ENCODE data around the gene CTNNBIP1. TPM values are rescaled to one million over a fixed set of nuclear protein-coding genes. Genes with fewer than 3 reads are reported as not detected.
A peak's percentile ranks its signal among the peaks of the same experiment; 100 is the strongest.
"Not testable (repeated sequence)": the region's sequence is repeated elsewhere in the genome, so short reads cannot be mapped to it uniquely, and the experiment has no call there.

CTNNBIP1 gene, protein sequence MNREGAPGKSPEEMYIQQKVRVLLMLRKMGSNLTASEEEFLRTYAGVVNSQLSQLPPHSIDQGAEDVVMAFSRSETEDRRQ
- 27.6 TPM for total RNA-seq

GRCh38 chr1:9910076-9910422, at the start of gene CTNNBIP1:
Gene CTNNBIP1, minus strand, starts transcription at chr1:9910269. Its CDS starts 38,205 bp downstream, at chr1:9872064.
- no peak for DNase-seq (ENCODE audit: low spot score)
- intact Hi-C loops (cut with DNase I): no loop called here
- ATAC-seq: no peak

GRCh38 chr1:9957726-9958125, 47.7 kb upstream of the CTNNBIP1 start:
- no peak for ATAC-seq
- DNase-seq (ENCODE audit: low spot score): no peak
- intact Hi-C loops (cut with DNase I): no loop called here

- ATAC-seq (no peak), DNase-seq (ENCODE audit: low spot score) (no peak)
- intact Hi-C loops (cut with DNase I): no loop called here
These were observed 36.2 kb upstream of the CTNNBIP1 start for GRCh38 chr1:9946315-9946714.

DNA sequence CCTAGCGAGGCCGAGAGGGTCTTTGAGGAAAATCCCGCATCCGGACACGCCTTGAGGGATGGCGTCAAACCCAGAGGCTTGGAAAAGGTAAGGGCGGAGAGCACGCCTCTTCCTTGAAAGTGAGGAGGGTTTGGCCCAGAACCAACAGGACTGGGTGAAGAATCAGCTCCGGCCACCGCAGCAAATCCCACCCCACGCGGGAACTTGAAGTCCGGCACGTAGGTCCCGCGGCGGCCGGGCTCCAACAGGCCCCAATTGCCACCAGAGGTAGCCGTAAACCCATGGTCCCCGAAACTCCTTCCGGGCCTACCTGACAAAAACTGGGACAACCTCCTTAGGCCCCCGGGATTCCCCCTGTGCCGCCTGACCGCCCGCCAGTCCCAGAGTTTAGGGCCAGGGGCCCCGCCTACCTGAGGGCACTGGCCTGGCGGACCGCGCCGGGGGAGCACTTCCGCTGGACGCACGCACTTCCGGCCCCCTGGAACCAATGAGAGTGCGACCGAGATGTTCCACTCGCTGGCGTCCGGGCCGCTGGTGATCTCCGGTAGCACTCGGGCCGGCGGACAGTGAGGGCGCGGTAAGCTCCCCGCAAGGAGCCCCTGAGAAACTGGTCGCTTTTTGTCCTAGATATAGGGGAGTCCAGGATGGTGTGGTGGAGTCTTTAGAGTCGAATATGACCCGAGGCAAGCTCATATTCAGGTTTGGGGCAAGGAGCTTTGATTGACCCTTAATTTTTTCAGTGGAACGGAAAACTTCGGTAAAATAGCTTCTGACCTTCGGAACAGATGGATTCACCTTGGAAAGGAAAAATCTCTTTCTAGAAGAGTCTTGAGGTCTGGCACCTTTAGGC, 33.1 kb upstream of the CTNNBIP1 start, which contains the start of the genes LZIC and NMNAT1:
TSS of gene LZIC (minus strand) at position 453 of the 850 bp plus-strand sequence. CDS start 6,772 bp downstream, outside the sequence.
TSS of gene NMNAT1 (plus strand) at position 537 of the 850 bp plus-strand sequence. CDS start 28,599 bp downstream, outside the sequence.
- intact Hi-C loops (cut with DNase I): no loop called here
- DNase-seq (ENCODE audit: low spot score) (peak; percentile 93), ATAC-seq (peak; percentile 100)

- ATAC-seq (peak; percentile 58), DNase-seq (ENCODE audit: low spot score) (no peak)
- intact Hi-C loops (cut with DNase I): no loop called here
These were observed 32.4 kb upstream of the CTNNBIP1 start for GRCh38 chr1:9942399-9942938.

- DNase-seq (ENCODE audit: low spot score) (no peak), ATAC-seq (peak; percentile 71)
- intact Hi-C loops (cut with DNase I): no loop called here
These were observed 19.6 kb upstream of the CTNNBIP1 start for GRCh38 chr1:9929431-9930385.

GRCh38 chr1:9927259-9927658, 17.2 kb upstream of the CTNNBIP1 start:
- DNase-seq (ENCODE audit: low spot score) (no peak), ATAC-seq (no peak)
- intact Hi-C loops (cut with DNase I): no loop called here

GRCh38 chr1:9922342-9922741, 12.3 kb upstream of the CTNNBIP1 start:
- intact Hi-C loops (cut with DNase I): no loop called here
- DNase-seq (ENCODE audit: low spot score) (no peak), ATAC-seq (no peak)

DNA sequence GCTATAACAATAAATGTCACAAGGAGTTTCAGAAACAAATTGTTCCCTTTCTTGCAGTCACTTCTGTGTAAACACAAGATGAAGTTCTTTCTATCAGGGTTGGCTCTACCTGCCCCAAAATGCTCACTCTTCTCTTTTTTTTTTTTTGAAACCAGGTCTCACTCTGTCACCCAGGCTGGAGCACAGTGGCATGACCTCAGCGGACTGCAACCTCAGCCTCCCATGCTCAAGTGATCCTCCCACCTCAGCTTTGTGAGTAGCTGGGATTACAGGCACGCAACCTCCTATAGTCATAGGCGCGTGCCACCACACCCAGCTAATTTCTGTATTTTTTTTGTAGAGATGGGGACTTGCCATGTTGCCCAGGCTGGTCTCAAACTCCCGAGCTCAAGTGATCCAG, 10.5 kb upstream of the CTNNBIP1 start:
- intact Hi-C loops (cut with DNase I): no loop called here
- DNase-seq (ENCODE audit: low spot score) (no peak), ATAC-seq (no peak)

GRCh38 chr1:9917901-9918300, 7.8 kb upstream of the CTNNBIP1 start:
- DNase-seq (ENCODE audit: low spot score): no peak
- intact Hi-C loops (cut with DNase I): no loop called here

GRCh38 chr1:9917495-9917894, 7.4 kb upstream of the CTNNBIP1 start:
- ATAC-seq; DNase-seq (ENCODE audit: low spot score); intact Hi-C loops (cut with DNase I): not testable (repeated sequence)

More at GRCh38 chr1:9917901-9918300, 7.8 kb upstream of the CTNNBIP1 start:
- no peak for ATAC-seq

GRCh38 chr1:9916452-9916851, 6.4 kb upstream of the CTNNBIP1 start:
- DNase-seq (ENCODE audit: low spot score) (no peak), ATAC-seq (no peak)
- intact Hi-C loops (cut with DNase I): no loop called here

DNA sequence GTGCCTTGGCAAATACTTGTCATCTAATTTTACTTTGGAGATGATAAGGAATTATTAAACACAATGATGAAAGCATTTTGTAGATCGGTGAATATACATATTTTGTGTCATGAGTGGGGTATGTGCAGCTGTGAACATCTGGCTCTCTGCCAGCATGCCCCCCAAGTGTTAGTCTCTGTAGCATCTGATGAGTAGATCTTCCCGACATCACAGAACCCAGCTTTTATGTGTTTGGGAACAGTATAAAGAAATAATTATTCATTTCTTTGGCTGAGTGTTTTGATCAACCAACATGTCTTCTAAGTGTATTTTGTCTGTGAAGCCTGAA, 4.5 kb upstream of the CTNNBIP1 start:
- ATAC-seq: no peak
- intact Hi-C loops (cut with DNase I): no loop called here
- DNase-seq (ENCODE audit: low spot score): no peak

DNA sequence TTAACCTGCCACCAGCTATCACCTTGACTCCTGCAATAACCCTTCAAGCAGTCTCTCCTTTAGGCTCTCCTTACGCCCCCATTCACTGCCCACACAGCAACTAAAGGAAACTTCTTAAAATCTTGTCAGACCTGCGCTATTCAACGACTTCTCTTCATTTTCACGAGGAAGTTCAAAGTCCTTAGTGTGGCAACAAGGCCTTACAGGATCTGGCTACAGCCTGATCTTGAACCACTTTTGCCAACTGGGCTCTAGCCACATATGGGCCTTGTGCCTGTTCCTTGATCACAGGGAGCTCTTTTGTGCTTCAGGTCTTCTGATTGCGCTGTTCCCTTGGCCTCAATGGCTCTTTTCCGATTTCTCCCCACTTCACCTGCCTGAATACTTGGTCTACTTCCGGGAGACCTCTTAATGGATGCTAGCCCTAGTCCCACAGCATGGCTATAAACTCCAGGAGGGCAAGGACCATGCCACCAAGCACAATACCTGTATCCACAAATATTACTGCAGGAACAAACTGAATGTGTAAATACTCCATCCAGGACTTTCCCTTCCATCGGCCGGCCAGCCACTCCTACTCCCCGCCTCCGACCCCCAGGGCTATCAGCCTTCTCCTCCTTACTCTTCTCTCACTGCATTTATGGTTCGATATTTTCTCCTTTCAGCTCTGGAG, 2.3 kb upstream of the CTNNBIP1 start:
- no peak for DNase-seq (ENCODE audit: low spot score)
- ATAC-seq: no peak
- intact Hi-C loops (cut with DNase I): no loop called here

GRCh38 chr1:9910423-9911178, 532 bp upstream of the CTNNBIP1 start:
- intact Hi-C loops (cut with DNase I): no loop called here
- DNase-seq (ENCODE audit: low spot score) (peak; percentile 100), ATAC-seq (peak; percentile 99)

DNA sequence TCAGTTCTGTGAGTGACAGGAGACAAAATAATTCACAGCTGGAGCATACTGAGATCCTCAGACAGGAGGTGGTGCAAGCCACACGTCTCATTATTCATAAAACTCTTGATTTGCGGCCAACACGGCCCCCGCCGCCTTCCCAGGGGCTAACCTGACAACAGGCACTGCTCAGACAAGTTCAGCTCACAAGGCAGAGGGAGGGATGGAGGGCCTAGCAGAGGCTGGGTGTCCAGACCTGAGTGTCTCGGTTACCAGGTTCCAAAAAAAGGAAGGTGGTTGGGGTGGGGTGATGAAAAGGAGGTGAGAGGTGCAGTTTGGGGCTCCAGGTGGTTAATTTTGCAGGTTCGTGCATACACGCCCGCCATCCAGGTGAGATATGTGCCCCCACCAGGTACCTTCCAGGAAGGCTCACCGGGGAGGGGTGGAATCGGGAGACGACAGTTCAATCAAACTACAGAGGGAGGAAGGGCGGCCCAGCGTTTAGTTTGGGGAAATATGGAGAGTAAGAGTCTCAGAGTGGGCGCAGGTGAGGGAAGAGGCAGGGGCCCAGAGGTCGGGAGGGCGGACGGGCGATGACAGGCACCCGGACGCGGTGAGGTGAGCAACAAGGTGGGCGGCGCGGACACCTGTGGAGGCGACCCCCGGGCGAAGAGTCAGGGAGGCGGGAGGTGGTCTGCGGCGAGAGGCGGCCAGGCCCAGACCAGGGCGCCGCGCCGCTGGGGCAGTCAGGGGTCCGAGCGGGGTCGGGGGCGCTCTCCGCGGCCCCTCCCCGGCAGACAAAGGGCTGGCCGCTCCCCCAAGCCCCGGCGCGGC, 629 bp downstream of the CTNNBIP1 start:
- DNase-seq (ENCODE audit: low spot score) (peak; percentile 72), ATAC-seq (no peak)
- intact Hi-C loops (cut with DNase I): no loop called here

- ATAC-seq: no peak
- DNase-seq (ENCODE audit: low spot score): no peak
- intact Hi-C loops (cut with DNase I): no loop called here
These were observed 1.2 kb downstream of the CTNNBIP1 start for GRCh38 chr1:9908871-9909233.

Measured in sciatic nerve (tissue), 2 donors.